Gastrocnemius medialis (tissue), 4 donors: ENCODE measurements around the gene LENG1. TPM values are rescaled to one million over a fixed set of nuclear protein-coding genes. Genes with fewer than 3 reads are reported as not detected.

Experiments
- ATAC-seq, 2 donors: fragments of 150-250 bp; one replicate each; pipeline ENCODE4 v1.9.1; 2016
- DNase-seq, 2 donors: peaks; one replicate each; pipeline ENCODE4 v3.0.0-alpha.2; 2019
- H3K27ac ChIP-seq, 4 donors: fragments of 200-600 bp; sonication (generic); 1 replicate in 1 of 4; 2 replicates in 3 of 4; pipeline ENCODE4 v1.5.1; 2016 to 2018; ENCODE audit warnings: mild to moderate bottlenecking in 2 of 4, moderate library complexity in 1 of 4
- H3K27me3 ChIP-seq, 3 donors: fragments of 200-600 bp; sonication (generic) in 2 of 3; 1 replicate in 1 of 3; 2 replicates in 2 of 3; pipeline versions ENCODE4 v1.5.1 to v1.6.0; 2016 to 2019; ENCODE audit warnings: mild to moderate bottlenecking in 1 of 3, moderate library complexity in 1 of 3
- H3K36me3 ChIP-seq, 2 donors: fragments of 200-600 bp; sonication (generic) in 1 of 2; one replicate each; pipeline ENCODE4 v1.5.1; 2017 to 2018
- H3K4me1 ChIP-seq, 2 donors: fragments of 200-600 bp; sonication (generic) in 1 of 2; one replicate each; pipeline ENCODE4 v1.5.1; 2016 to 2017; ENCODE audit warnings: mild to moderate bottlenecking in 2 of 2
- H3K4me3 ChIP-seq, 4 donors: fragments of 200-600 bp; sonication (generic) in 3 of 4; 1 replicate in 1 of 4; 2 replicates in 3 of 4; pipeline ENCODE4 v1.5.1; 2016 to 2019; ENCODE audit warnings: mild to moderate bottlenecking in 2 of 4
- H3K9me3 ChIP-seq, 3 donors: fragments of 200-600 bp; sonication (generic) in 2 of 3; 1 replicate in 1 of 3; 2 replicates in 2 of 3; pipeline ENCODE4 v1.5.1; 2016 to 2019
- CTCF ChIP-seq, 5 experiments: fragments of 450-650 bp in 3 of 5; fragments of 200-600 bp in 2 of 5; sonication (generic) in 2 of 5; IDR thresholded peaks in 4 of 5; conservative IDR thresholded peaks in 1 of 5; 1 replicate in 4 of 5; 2 replicates in 1 of 5; pipeline ENCODE4 v1.5.1; 2016 to 2019; ENCODE audit warnings: antibody characterized with exemption in 5 of 5, mild to moderate bottlenecking in 3 of 5, moderate library complexity in 3 of 5
- POLR2A ChIP-seq, 2 donors: fragments of 450-650 bp; IDR thresholded peaks; one replicate each; pipeline ENCODE4 v1.6.1; 2017; ENCODE audit warnings: antibody characterized with exemption in 2 of 2, mild to moderate bottlenecking in 2 of 2, moderate library complexity in 2 of 2
- in situ Hi-C, 4 donors: fragments of 200-750 bp; cut with MboI; loops; one replicate each; pipeline versions ENCODE4 v1.15.0 to v1.8.0; 2017; ENCODE audit warnings: low sequenced_read_pairs in 4 of 4
- intact Hi-C: fragments of 100-400 bp; cut with DNase I; formaldehyde crosslinking; loops from one replicate; pipeline ENCODE4 v1.15.1; 2023; ENCODE audit warnings: low total_unique reads
- total RNA-seq, 4 donors: library from RNA; depleted of rRNA; stranded (reverse); fragments of >200 nt; gene quantifications; one replicate each; pipeline versions ENCODE4 v1.1.0 to v1.2.3, GENCODE V29; 2016

The LENG1 gene
- total RNA-seq, 4 donors from 2014 or later: 6.5 to 14.2 (median 11.9) TPM

GRCh38 chr19:54162884-54163283 is 3.4 kb upstream of the LENG1 start:
- H3K4me3 ChIP-seq: peak overlapping the region in 2 of 4 donors; percentile 46 to 57
- in situ Hi-C loops: loop anchor here in 1 of 4 donors (5.0 kb wide), 1 partner anchor 69 kb away; no protein-coding TSS in a partner anchor
- H3K4me1 ChIP-seq: peaks cover 23 to 39% of the 10 kb centered on the region in 2 donors
- TF ChIP-seq POLR2A (IDR thresholded peaks at IDR 0.05) (no peak), CTCF (IDR thresholded peaks at IDR 0.05 in 4 of 5, conservative IDR thresholded peaks at IDR 0.05 in 1 of 5) (no peak)
- ATAC-seq: no peak
- intact Hi-C loops: loop anchor here (5.0 to 10.0 kb wide), 2 partner anchors 39 to 302 kb away; partner anchors contain the start of genes LENG9 and RPS9
- DNase-seq: no peak
- no peak overlapping the region for H3K27ac ChIP-seq
- peaks cover 0 to 4% of the 10 kb centered on the region in 2 donors for H3K36me3 ChIP-seq
- H3K27me3 ChIP-seq: peaks cover 16 to 17% (median 17%) of the 10 kb centered on the region in 3 donors
- no peaks in the 10 kb centered on the region for H3K9me3 ChIP-seq

- intact Hi-C loops (loop anchor here (5.0 to 10.0 kb wide), 2 partner anchors 40 to 302 kb away; partner anchors contain the start of genes LENG9 and RPS9), in situ Hi-C loops (loop anchor here in 1 of 4 donors (5.0 kb wide), 1 partner anchor 70 kb away; no protein-coding TSS in a partner anchor)
- TF ChIP-seq POLR2A (IDR thresholded peaks at IDR 0.05) (no peak), CTCF (IDR thresholded peaks at IDR 0.05 in 4 of 5, conservative IDR thresholded peaks at IDR 0.05 in 1 of 5) (no peak)
- ATAC-seq: no peak
- Histone ChIP-seq H3K9me3 (no peaks in the 10 kb centered on the region), H3K36me3 (peaks cover 0 to 9% of the 10 kb centered on the region in 2 donors), H3K27me3 (peaks cover 16 to 17% (median 17%) of the 10 kb centered on the region in 3 donors), H3K4me3 (peak overlapping the region; percentile 22 to 57 (median 49)), H3K27ac (peak overlapping the region in 1 of 4 donors; percentile 41), H3K4me1 (peaks cover 23 to 39% of the 10 kb centered on the region in 2 donors)
- peak; percentile 66 to 68 for DNase-seq
Observed at GRCh38 chr19:54162241-54162805, 2.8 kb upstream of the LENG1 start.

GRCh38 chr19:54160854-54161253 is 1.3 kb upstream of the LENG1 start:
- H3K27me3 ChIP-seq: peaks cover 11 to 12% (median 12%) of the 10 kb centered on the region in 3 donors
- TF ChIP-seq CTCF (IDR thresholded peaks at IDR 0.05 in 4 of 5, conservative IDR thresholded peaks at IDR 0.05 in 1 of 5): no peak
- no peak for TF ChIP-seq POLR2A (IDR thresholded peaks at IDR 0.05)
- H3K9me3 ChIP-seq: no peaks in the 10 kb centered on the region
- H3K27ac ChIP-seq: peak overlapping the region in 1 of 4 donors; percentile 93
- DNase-seq (no peak), ATAC-seq (no peak)
- H3K4me3 ChIP-seq: peak overlapping the region in 2 of 4 donors; percentile 86 to 87
- peaks cover 0 to 23% of the 10 kb centered on the region in 2 donors for H3K36me3 ChIP-seq
- H3K4me1 ChIP-seq: peaks cover 23 to 39% of the 10 kb centered on the region in 2 donors
- in situ Hi-C loops: loop anchor here in 1 of 4 donors (5.0 kb wide), 1 partner anchor 71 kb away; no protein-coding TSS in a partner anchor
- intact Hi-C loops: loop anchor here (5.0 to 10.0 kb wide), 2 partner anchors 41 to 304 kb away; partner anchors contain the start of genes LENG9 and RPS9

- Histone ChIP-seq H3K4me3 (peak overlapping the region; percentile 65 to 87 (median 78)), H3K27ac (peak overlapping the region; percentile 87 to 93 (median 92)), H3K4me1 (peaks cover 23 to 39% of the 10 kb centered on the region in 2 donors), H3K9me3 (no peaks in the 10 kb centered on the region), H3K36me3 (peaks cover 0 to 29% of the 10 kb centered on the region in 2 donors), H3K27me3 (peaks cover 8 to 10% (median 9%) of the 10 kb centered on the region in 3 donors)
- DNase-seq: no peak
- no peak for TF ChIP-seq POLR2A (IDR thresholded peaks at IDR 0.05)
- no peak for TF ChIP-seq CTCF (IDR thresholded peaks at IDR 0.05 in 4 of 5, conservative IDR thresholded peaks at IDR 0.05 in 1 of 5)
- intact Hi-C loops (loop anchor here (5.0 to 10.0 kb wide), 2 partner anchors 42 to 305 kb away; partner anchors contain the start of genes LENG9 and RPS9), in situ Hi-C loops (loop anchor here in 1 of 4 donors (5.0 kb wide), 1 partner anchor 72 kb away; no protein-coding TSS in a partner anchor)
- no peak for ATAC-seq
Observed at GRCh38 chr19:54160182-54160811, 776 bp upstream of the LENG1 start.
